ENCODE results near the gene TMPRSS12.

DNA sequence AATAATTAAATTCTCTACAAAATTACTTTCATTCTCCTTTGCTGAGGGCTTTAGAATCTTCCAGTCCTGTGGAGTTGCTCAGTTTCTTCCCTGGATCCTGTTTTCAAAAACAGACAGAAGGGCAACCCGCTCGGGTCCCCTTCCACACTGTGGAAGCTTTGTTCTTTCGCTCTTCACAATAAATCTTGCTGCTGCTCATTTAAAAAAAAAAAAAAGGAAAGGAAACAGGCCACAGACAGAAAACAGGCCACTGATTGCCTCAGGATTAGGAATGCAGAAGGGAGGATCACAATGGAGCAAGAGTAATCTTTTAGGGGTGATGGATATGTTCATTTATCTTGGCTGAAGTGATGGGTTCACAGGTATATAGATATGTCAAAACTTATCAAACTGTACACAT is 80.1 kb downstream of the TMPRSS12 start:
- TF ChIP-seq, protein P1, sequence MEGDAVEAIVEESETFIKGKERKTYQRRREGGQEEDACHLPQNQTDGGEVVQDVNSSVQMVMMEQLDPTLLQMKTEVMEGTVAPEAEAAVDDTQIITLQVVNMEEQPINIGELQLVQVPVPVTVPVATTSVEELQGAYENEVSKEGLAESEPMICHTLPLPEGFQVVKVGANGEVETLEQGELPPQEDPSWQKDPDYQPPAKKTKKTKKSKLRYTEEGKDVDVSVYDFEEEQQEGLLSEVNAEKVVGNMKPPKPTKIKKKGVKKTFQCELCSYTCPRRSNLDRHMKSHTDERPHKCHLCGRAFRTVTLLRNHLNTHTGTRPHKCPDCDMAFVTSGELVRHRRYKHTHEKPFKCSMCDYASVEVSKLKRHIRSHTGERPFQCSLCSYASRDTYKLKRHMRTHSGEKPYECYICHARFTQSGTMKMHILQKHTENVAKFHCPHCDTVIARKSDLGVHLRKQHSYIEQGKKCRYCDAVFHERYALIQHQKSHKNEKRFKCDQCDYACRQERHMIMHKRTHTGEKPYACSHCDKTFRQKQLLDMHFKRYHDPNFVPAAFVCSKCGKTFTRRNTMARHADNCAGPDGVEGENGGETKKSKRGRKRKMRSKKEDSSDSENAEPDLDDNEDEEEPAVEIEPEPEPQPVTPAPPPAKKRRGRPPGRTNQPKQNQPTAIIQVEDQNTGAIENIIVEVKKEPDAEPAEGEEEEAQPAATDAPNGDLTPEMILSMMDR (IDR thresholded peaks at IDR 0.05 in 2 of 3, conservative IDR thresholded peaks at IDR 0.05 in 1 of 3; ENCODE audit: borderline replicate concordance in 1 of 3, insufficient read depth in 1 of 3, low read depth in 2 of 3, low read length in 2 of 3), result no peak
- no peak for TF ChIP-seq TCF7L2 (IDR thresholded peaks at IDR 0.05; ENCODE audit: borderline replicate concordance, extremely low read depth, insufficient read depth, insufficient read length)
- TF ChIP-seq FOSL1 (IDR thresholded peaks at IDR 0.05; ENCODE audit: low read depth), result no peak
- TF ChIP-seq, protein P2, sequence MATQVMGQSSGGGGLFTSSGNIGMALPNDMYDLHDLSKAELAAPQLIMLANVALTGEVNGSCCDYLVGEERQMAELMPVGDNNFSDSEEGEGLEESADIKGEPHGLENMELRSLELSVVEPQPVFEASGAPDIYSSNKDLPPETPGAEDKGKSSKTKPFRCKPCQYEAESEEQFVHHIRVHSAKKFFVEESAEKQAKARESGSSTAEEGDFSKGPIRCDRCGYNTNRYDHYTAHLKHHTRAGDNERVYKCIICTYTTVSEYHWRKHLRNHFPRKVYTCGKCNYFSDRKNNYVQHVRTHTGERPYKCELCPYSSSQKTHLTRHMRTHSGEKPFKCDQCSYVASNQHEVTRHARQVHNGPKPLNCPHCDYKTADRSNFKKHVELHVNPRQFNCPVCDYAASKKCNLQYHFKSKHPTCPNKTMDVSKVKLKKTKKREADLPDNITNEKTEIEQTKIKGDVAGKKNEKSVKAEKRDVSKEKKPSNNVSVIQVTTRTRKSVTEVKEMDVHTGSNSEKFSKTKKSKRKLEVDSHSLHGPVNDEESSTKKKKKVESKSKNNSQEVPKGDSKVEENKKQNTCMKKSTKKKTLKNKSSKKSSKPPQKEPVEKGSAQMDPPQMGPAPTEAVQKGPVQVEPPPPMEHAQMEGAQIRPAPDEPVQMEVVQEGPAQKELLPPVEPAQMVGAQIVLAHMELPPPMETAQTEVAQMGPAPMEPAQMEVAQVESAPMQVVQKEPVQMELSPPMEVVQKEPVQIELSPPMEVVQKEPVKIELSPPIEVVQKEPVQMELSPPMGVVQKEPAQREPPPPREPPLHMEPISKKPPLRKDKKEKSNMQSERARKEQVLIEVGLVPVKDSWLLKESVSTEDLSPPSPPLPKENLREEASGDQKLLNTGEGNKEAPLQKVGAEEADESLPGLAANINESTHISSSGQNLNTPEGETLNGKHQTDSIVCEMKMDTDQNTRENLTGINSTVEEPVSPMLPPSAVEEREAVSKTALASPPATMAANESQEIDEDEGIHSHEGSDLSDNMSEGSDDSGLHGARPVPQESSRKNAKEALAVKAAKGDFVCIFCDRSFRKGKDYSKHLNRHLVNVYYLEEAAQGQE (IDR thresholded peaks at IDR 0.05; ENCODE audit: low read depth), result no peak
- no peak for TF ChIP-seq ELF1 (IDR thresholded peaks at IDR 0.05; ENCODE audit: borderline replicate concordance, low read depth)
- TF ChIP-seq EZH2 (IDR thresholded peaks at IDR 0.05), result no peak
- no peak for TF ChIP-seq POLR2AphosphoS5 (IDR thresholded peaks at IDR 0.05; ENCODE audit: low read depth, low read length)
- TF ChIP-seq POLR2A (IDR thresholded peaks at IDR 0.05; ENCODE audit: borderline replicate concordance, extremely low read depth, insufficient read depth, insufficient read length), result no peak
- no peak for TF ChIP-seq CEBPB (IDR thresholded peaks at IDR 0.05; ENCODE audit: low read depth)
- no peak for TF ChIP-seq MAX (IDR thresholded peaks at IDR 0.05)
- TF ChIP-seq SP1 (IDR thresholded peaks at IDR 0.05; ENCODE audit: low read depth), result no peak
- TF ChIP-seq SRF (IDR thresholded peaks at IDR 0.05; ENCODE audit: low read depth), result no peak

All from HCT116 (cell line).